ENCODE results near the gene COPG1. TPM values are rescaled to one million over a fixed set of nuclear protein-coding genes. Genes with fewer than 3 reads are reported as not detected.
A peak's percentile ranks its signal among the peaks of the same experiment; 100 is the strongest.

Gene COPG1
- total and polyA plus RNA-seq, 2 of the 13 experiments (the other 11 are each of a cell fraction or from before 2014, with no cell fraction given) = 98.6 to 166 TPM

GRCh38 chr3:129224984-129225393 lies 24.4 kb upstream of the COPG1 start (continued):
- TF ChIP-seq AGO1 (IDR thresholded peaks at IDR 0.05; ENCODE audit: low read depth, low read length, poor library complexity, severe bottlenecking) = no peak
- TF ChIP-seq NFIC (IDR thresholded peaks at IDR 0.05; ENCODE audit: low read length) = 0 out of 2 replicates have a peak, but pooled peaks have one; percentile 54
- TF ChIP-seq HMGXB3 (CRISPR knock-in tag; IDR thresholded peaks at IDR 0.05; ENCODE audit: borderline replicate concordance) = peak; percentile 53; the same call in 1 of the 2 replicates
- TF ChIP-seq ZNF782 (CRISPR knock-in tag; IDR thresholded peaks at IDR 0.05; ENCODE audit: borderline replicate concordance) = no peak
- no peak for TF ChIP-seq SKI (IDR thresholded peaks at IDR 0.05; ENCODE audit: partially characterized antibody)
- peak; percentile 32; the same call in 1 of the 2 replicates for TF ChIP-seq ZBTB7B (CRISPR knock-in tag; IDR thresholded peaks at IDR 0.05)
- TF ChIP-seq ZNF430 (CRISPR knock-in tag; IDR thresholded peaks at IDR 0.05) = peak; percentile 57; the same call in 1 of the 2 replicates
- no peak for TF ChIP-seq CBX1 (IDR thresholded peaks at IDR 0.05; ENCODE audit: low read depth)
- no peak for TF ChIP-seq FOXO4 (CRISPR knock-in tag; conservative IDR thresholded peaks at IDR 0.05)
- TF ChIP-seq, protein P1, sequence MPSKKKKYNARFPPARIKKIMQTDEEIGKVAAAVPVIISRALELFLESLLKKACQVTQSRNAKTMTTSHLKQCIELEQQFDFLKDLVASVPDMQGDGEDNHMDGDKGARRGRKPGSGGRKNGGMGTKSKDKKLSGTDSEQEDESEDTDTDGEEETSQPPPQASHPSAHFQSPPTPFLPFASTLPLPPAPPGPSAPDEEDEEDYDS (CRISPR knock-in tag; IDR thresholded peaks at IDR 0.05) = peak; percentile 67
- TF ChIP-seq ZSCAN21 (CRISPR knock-in tag; IDR thresholded peaks at IDR 0.05; ENCODE audit: borderline replicate concordance) = peak; percentile 41; the same call in 1 of the 2 replicates
- TF ChIP-seq ETS1 (CRISPR knock-in tag; IDR thresholded peaks at IDR 0.05) = no peak
- TF ChIP-seq ZNF564 (CRISPR knock-in tag; IDR thresholded peaks at IDR 0.05) = 0 out of 2 replicates have a peak, but pooled peaks have one; percentile 35
- peak; percentile 72 for TF ChIP-seq FOXA3 (CRISPR knock-in tag; IDR thresholded peaks at IDR 0.05)
- 0 out of 2 replicates have a peak, but pooled peaks have one; percentile 55 for TF ChIP-seq ZNF639 (CRISPR knock-in tag; conservative IDR thresholded peaks at IDR 0.05)
- no peak for TF ChIP-seq TOE1 (CRISPR knock-in tag; IDR thresholded peaks at IDR 0.05)
- TF ChIP-seq ZFAT (CRISPR knock-in tag; conservative IDR thresholded peaks at IDR 0.05) = no peak
- peak; percentile 48; the same call in 1 of the 2 replicates for TF ChIP-seq TBX2 (CRISPR knock-in tag; IDR thresholded peaks at IDR 0.05; ENCODE audit: borderline replicate concordance)
- TF ChIP-seq GATAD2A (CRISPR knock-in tag; IDR thresholded peaks at IDR 0.05) = peak; percentile 92
- TF ChIP-seq TBP (CRISPR knock-in tag; IDR thresholded peaks at IDR 0.05) = no peak
- peak; percentile 42; the same call in 1 of the 2 replicates for TF ChIP-seq GATA4 (IDR thresholded peaks at IDR 0.05; ENCODE audit: borderline replicate concordance, low read depth)
- 0 out of 2 replicates have a peak, but pooled peaks have one; percentile 24 for TF ChIP-seq ZNF768 (CRISPR knock-in tag; IDR thresholded peaks at IDR 0.05)
- TF ChIP-seq HNRNPL (IDR thresholded peaks at IDR 0.05; ENCODE audit: low read depth, low read length) = peak; percentile 72
